HUDEP-2 (cell line): ENCODE results near the gene ATG7.
"Not testable (repeated sequence)": the region's sequence is repeated elsewhere in the genome, so short reads cannot be mapped to it uniquely, and the experiment has no call there.

ENCODE experiments used
- DNase-seq, 76 experiments: peaks; one replicate each; lab custom pipeline; 2025; ENCODE audit not compliant: unreplicated experiment in 76 of 76; lab: John Stamatoyannopoulos, UW

Gene ATG7

DNA sequence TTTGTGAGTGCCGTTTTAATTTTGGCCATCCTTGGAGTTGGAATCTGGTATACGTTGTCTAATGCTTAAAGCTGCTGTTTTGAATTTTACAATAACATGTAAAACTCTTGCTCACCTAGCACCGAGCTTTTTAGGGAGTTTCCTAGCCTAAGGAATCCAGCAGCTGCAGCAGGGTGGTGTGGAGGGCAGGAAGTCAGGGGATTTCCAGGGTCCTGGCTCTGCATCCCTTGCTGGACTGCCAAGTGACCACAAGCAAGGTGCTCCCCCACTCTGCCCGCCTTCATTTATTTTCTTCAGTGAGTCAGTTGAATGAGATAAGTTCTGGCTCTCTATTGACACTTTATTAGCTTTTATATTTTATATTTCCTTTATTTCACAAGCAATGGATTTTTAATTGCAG, 113.7 kb downstream of the ATG7 start:
- no peak for DNase-seq

DNA sequence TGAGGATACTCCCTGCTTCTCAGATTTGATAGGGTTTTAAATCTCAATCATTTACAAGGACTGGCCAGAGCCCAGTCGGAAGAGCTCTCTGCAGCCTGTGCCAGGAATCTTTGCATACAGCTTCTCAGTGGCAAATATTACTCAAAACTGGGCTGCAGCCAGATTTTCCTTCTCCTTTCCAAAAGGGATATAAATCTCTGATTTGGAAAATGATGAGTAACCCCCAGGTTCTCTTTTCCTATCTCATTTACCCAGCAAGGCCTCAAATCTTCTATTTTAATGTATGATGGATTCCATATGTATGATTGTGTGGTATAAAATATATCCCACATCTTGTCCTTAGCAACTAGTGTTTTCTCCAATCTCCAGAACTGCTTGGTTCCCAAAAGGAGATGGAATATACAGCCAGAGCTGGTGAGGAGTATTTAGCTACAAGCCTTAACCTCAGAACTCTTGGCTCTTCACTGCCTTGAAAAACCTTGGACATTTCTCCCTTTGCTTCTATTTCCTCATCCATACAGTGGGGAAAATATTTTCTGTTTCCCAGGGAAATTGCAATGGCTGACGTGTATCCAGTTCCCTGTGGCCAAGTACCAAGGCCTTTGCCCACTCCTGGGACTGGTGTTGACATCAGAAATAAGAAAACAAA, 114.4 kb downstream of the ATG7 start:
- no peak for DNase-seq

GRCh38 chr3:11389386-11390268, 117.4 kb downstream of the ATG7 start:
- no peak for DNase-seq

- DNase-seq = peak in 16 of 76 experiments; percentile 2 to 48 (median 9)
These were observed 118.4 kb downstream of the ATG7 start for GRCh38 chr3:11390411-11391131.

- no peak for DNase-seq
These were observed 119.1 kb downstream of the ATG7 start for GRCh38 chr3:11391174-11391879.

DNA sequence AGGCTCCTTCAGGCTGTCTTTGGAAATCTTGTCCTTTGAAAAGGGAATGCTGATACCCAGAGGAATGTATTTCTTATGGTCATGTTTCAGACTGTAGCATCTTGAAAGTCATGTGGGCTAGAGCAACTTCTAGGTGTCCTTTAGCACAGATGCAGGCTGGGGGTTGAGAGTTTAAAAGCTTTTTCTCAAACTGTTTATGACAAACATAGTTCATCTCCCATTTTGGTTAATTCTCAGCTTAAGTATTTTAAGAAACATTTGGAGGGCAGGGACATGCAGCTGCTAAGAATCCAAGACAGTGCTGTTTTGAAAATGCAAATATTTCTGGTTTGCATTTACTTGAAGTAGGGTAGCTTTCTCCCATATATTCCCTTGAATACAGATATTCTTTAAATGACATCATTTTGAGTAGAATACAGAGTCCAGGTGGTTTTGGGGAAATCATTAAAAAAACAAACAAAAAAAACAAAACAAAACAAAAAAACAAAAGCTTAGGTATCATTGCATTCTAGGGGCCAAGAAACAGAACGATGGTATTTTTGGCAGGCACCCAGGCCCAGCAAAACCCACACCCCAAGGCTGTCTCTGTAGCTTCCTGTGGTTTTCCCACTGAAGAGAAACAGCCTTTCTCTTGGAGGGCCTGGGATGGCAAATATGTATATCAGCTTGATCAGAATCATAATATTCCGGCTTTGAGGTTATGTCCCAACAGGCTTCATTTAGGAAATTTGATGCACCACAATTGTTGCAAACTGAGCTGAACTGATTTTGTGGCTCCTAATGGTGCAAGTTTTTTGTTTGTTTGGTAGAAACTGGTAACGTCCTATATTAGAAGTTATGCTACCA, 120.0 kb downstream of the ATG7 start:
- no peak for DNase-seq

DNA sequence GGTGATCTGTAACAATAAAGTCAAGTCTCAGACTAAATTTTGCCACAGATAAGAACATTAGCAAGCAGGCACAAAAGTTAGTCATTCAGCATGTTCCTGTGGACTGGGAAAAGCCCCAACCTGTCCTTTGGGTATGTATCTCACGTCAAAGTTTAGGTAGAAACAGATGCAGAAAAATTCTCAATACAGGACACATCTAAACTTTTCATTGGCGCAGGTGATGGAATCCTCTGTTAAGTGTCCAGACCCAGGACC, 120.6 kb downstream of the ATG7 start:
- DNase-seq = no peak

GRCh38 chr3:11393401-11393800, 121.2 kb downstream of the ATG7 start:
- DNase-seq = no peak

DNA sequence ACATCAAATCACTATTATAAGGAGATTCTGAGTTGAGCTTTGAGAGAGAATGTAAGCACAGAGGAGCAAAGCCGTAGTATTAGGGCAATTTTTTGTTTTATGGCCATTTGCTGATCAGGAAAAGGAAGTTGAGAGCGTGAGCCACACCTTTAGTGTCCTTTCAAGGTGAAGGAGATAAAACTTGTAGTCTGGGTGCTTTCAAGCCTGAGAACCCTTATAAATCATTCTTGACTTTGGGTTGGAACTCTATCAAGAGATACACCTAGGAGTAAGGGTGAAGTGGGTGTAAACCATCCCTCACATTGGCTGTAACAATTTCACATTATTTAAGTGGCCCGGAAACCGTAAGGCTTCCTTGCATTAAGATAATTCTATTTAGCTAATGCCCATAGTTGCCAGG, 122.2 kb downstream of the ATG7 start:
- no peak for DNase-seq

DNA sequence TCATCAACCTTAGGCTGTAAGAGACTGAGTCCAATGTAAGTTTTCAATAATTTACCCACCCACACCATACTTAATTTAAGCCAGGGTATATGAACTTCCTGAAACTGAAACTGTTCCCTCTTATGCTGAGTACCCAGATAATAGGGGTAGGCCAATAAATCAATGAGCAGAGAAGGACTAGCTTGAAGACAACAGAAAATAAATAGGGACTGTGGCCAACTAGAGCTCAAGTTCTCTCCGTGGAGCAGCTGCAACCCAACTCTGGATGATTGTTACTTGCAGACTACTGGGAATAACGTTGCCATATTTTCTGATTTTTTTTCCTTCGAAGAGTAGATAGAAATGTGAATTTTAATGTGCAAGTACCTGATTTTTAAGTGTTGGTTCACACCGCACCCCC, 128.0 kb downstream of the ATG7 start:
- no peak for DNase-seq

GRCh38 chr3:11401434-11401833, 129.2 kb downstream of the ATG7 start:
- DNase-seq = no peak

GRCh38 chr3:11405323-11405722, 133.1 kb downstream of the ATG7 start:
- no peak for DNase-seq

DNA sequence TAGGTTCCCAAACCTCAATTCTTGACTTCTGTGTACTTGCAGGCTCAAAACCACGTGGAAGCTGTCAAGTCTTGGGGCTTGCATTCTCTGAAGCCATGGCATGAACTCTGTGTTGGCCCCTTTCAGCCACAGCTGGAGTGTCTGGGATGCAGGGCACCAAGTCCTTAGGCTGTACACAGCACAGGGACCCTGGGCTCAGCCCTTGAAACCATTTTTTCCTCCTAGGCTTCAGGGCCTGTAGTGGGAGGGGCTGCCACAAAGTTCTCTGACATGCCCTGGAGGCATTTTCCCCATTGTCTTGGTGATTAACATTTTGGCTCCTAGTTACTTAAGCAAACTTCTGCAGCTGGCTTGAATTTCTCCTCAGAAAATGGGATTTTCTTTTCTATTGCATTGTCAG, 135.4 kb downstream of the ATG7 start:
- no peak for DNase-seq

DNA sequence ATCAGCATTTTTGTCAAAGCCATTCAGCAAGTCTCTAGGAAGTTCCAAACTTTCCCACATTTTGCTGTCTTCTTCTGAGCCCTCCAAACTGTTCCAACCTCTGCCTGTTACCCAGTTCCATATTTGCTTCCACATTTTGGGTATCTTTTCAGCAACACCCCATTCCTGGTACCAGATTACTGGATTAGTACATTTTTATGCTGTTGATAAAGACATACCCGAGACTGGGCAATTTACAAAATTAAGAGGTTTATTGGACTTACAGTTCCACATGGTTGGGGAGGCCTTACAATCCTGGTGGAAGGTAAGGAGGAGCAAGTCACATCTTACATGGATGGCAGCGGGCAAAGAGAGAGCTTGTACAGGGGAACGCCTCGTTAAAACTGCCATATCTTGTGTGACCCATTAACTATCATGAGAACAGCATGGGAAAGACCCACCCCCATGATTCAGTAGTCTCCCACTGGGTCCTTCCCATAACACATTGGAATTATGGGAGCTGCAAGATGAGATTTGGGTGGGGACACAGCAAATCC, 136.2 kb downstream of the ATG7 start:
- not testable (repeated sequence) for DNase-seq

GRCh38 chr3:11410564-11410963, 138.4 kb downstream of the ATG7 start:
- DNase-seq = no peak

- no peak for DNase-seq
These were observed 139.8 kb downstream of the ATG7 start for GRCh38 chr3:11411956-11412355.

DNA sequence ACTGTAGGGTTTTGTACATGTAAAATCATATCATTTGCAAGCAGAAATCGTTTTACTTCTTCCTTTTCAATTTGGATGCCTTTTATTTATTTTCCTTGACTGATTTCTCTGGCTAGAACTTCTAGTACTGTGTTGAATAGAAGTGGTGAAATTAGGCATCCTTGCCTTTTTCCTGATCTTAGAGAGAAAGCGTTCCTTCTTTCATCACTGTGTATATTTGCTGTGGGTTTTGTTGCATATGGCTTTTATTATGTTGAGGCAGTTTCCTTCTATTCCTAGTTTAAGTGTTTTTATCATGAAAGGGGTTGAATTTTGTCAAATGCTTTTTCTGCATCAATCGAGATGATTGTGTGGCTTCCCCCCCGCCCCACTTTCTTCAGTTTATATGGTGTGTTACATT, 140.9 kb downstream of the ATG7 start:
- no peak for DNase-seq

DNA sequence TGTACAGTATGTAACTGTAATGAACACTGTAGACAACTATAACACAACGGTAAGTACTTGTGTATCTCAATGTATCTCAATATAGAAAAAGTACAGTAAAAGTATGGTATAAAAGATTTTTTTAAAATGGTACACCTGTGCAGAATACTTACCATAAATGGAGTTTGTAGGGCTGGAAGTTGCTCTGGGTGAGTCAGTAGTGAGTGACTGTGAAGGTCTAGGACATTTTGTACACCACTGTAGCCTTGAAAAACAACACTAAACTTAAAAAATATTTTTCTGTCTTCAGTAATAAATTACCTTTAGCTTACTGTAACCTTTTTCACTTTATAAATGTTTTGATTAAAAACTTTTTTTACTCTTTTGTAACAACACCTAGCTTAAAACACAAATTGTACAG, 142.9 kb downstream of the ATG7 start:
- DNase-seq = no peak

DNA sequence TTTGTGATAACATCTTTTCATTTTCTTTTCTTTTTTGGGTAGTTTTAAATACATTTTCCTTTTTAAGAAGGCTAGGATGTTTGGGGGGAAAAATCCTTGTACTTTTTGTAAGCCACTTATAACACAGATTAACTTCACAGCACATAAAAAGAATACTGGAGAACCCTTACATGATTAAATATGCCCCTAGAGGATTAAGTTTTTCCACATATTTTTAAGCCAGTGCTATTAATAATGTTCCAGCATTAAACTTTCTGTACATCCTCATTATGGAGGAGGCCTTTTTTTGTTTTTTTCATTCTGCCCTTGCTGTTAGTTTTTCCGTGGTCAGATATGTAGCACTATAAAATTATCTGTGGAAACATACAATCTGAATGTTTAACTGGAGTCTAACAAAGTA, 147.9 kb downstream of the ATG7 start:
- DNase-seq = no peak

GRCh38 chr3:11422291-11422690, 150.1 kb downstream of the ATG7 start:
- DNase-seq = no peak
